Activated naive CD8-positive, alpha-beta T cell treated with anti-CD3 and anti-CD28 coated beads, Interleukin-2, amount 10 ng/mL, durations not matched to agents 7 days and 5 days (primary cell): ENCODE results near the gene NOX1. TPM values are rescaled to one million over a fixed set of nuclear protein-coding genes. Genes with fewer than 3 reads are reported as not detected.
"Not testable (repeated sequence)": the region's sequence is repeated elsewhere in the genome, so short reads cannot be mapped to it uniquely, and the experiment has no call there.

Source experiments
- ATAC-seq: fragments of 150-1000 bp; cut with Tn5 transposase; one replicate; pipeline ENCODE4 v1.10.0; 2021; ENCODE audit warnings: low read depth, moderate library complexity
- POLR2A ChIA-PET: fragments of 350-600 bp; sonication (Branson Sonifier 250); formaldehyde crosslinking; loops from one replicate; lab custom pipeline; 2021; ENCODE audit warnings: antibody characterized with exemption; lab: Charles Lee
- DNase-seq: peaks from one replicate; pipeline ENCODE4 v3.0.0; 2021
- H3K27ac Mint-ChIP-seq: one replicate; pipeline ENCODE4 v1.8.0; 2022; ENCODE audit warnings: mild to moderate bottlenecking, mixed read lengths
- H3K27me3 Mint-ChIP-seq: one replicate; pipeline ENCODE4 v1.8.0; 2022; ENCODE audit warnings: mild to moderate bottlenecking, moderate library complexity, mixed read lengths
- H3K36me3 Mint-ChIP-seq: one replicate; pipeline ENCODE4 v1.8.0; 2021; ENCODE audit warnings: mild to moderate bottlenecking, mixed read lengths
- H3K4me1 Mint-ChIP-seq: one replicate; pipeline ENCODE4 v1.8.0; 2021; ENCODE audit warnings: mixed read lengths
- H3K4me3 Mint-ChIP-seq: one replicate; pipeline ENCODE4 v1.8.0; 2022; ENCODE audit warnings: mild to moderate bottlenecking, moderate library complexity, mixed read lengths
- H3K9me3 Mint-ChIP-seq: one replicate; pipeline ENCODE4 v1.8.0; 2021; ENCODE audit warnings: mixed read lengths
- total RNA-seq, 2 experiments: library from RNA; stranded (reverse); gene quantifications; one replicate each; pipeline ENCODE4 v1.2.3, GENCODE V29; 2021

Gene NOX1
- total RNA-seq, 2 experiments from 2014 or later = not detected

- no peaks in the 10 kb centered on the region for H3K9me3 Mint-ChIP-seq
- POLR2A ChIA-PET = no interaction called here
- no peak overlapping the region for H3K27ac Mint-ChIP-seq
- no peak for DNase-seq
- no peaks in the 10 kb centered on the region for H3K36me3 Mint-ChIP-seq
- no peaks in the 10 kb centered on the region for H3K4me1 Mint-ChIP-seq
- no peak for ATAC-seq
- H3K4me3 Mint-ChIP-seq = no peak overlapping the region
- H3K27me3 Mint-ChIP-seq = peaks cover 8% of the 10 kb centered on the region
These were observed 10.8 kb downstream of the NOX1 start for GRCh38 chrX:100863326-100863864.

- no peaks in the 10 kb centered on the region for H3K27me3 Mint-ChIP-seq
- no peaks in the 10 kb centered on the region for H3K9me3 Mint-ChIP-seq
- H3K36me3 Mint-ChIP-seq = peaks cover 3% of the 10 kb centered on the region
- H3K4me3 Mint-ChIP-seq = no peak overlapping the region
- ATAC-seq (no peak), DNase-seq (no peak)
- POLR2A ChIA-PET = no interaction called here
- H3K27ac Mint-ChIP-seq = no peak overlapping the region
- no peaks in the 10 kb centered on the region for H3K4me1 Mint-ChIP-seq
These were observed 21.3 kb downstream of the NOX1 start for GRCh38 chrX:100852810-100853209.

DNA sequence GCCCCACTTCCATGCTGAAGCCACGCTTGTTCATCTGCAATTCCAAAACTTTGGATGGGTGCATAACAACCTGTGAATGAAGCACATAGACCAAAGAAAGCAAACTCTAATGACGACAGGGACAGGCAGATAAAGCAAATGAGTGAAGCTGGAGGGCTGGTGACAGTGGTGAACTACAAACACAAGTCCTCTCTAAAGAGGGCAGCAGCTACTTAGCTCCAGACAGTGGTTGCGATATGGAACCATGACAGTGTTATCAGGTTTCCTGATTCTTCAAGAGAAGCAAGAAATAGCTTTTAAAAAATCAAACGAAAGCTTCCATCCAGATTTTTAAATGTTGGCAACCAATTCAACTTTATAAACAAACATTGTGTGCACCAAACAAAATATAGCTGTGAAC, 23.8 kb downstream of the NOX1 start:
- Mint-ChIP-seq H3K27me3 (no peaks in the 10 kb centered on the region), H3K36me3 (peaks cover 1% of the 10 kb centered on the region), H3K4me3 (no peak overlapping the region), H3K27ac (no peak overlapping the region), H3K4me1 (no peaks in the 10 kb centered on the region), H3K9me3 (no peaks in the 10 kb centered on the region)
- no peak for ATAC-seq
- POLR2A ChIA-PET = no interaction called here
- no peak for DNase-seq

GRCh38 chrX:100831219-100831946, 42.8 kb downstream of the NOX1 start:
- POLR2A ChIA-PET = no interaction called here
- no peak overlapping the region for H3K4me3 Mint-ChIP-seq

GRCh38 chrX:100830547-100830946, 43.6 kb downstream of the NOX1 start:
- Mint-ChIP-seq H3K4me1 (peaks cover 13% of the 10 kb centered on the region), H3K4me3 (peak overlapping the region; percentile 63), H3K27ac (peak overlapping the region; percentile 90), H3K27me3 (no peaks in the 10 kb centered on the region), H3K36me3 (peaks cover 32% of the 10 kb centered on the region), H3K9me3 (no peaks in the 10 kb centered on the region)
- POLR2A ChIA-PET = interaction anchor here (1.9 kb wide), 1 partner anchor 10 kb away, joined by 11 read pairs; the partner anchor contains the start of gene CSTF2
- ATAC-seq (no peak), DNase-seq (no peak)

More at GRCh38 chrX:100831219-100831946, 42.8 kb downstream of the NOX1 start:
- peaks cover 13% of the 10 kb centered on the region for H3K4me1 Mint-ChIP-seq
- H3K9me3 Mint-ChIP-seq = no peaks in the 10 kb centered on the region
- peaks cover 30% of the 10 kb centered on the region for H3K36me3 Mint-ChIP-seq
- no peak for DNase-seq
- H3K27ac Mint-ChIP-seq = no peak overlapping the region
- ATAC-seq = no peak
- H3K27me3 Mint-ChIP-seq = no peaks in the 10 kb centered on the region

- no peaks in the 10 kb centered on the region for H3K27me3 Mint-ChIP-seq
- DNase-seq (no peak), ATAC-seq (no peak)
- peak overlapping the region; percentile 65 for H3K4me3 Mint-ChIP-seq
- peaks cover 13% of the 10 kb centered on the region for H3K4me1 Mint-ChIP-seq
- H3K36me3 Mint-ChIP-seq = peaks cover 32% of the 10 kb centered on the region
- POLR2A ChIA-PET = interaction anchor here (1.9 kb wide), 1 partner anchor 10 kb away, joined by 11 read pairs; the partner anchor contains the start of gene CSTF2
- peak overlapping the region; percentile 90 for H3K27ac Mint-ChIP-seq
- H3K9me3 Mint-ChIP-seq = no peaks in the 10 kb centered on the region
These were observed 44.0 kb downstream of the NOX1 start for GRCh38 chrX:100830143-100830542.

GRCh38 chrX:100829730-100830129, 44.4 kb downstream of the NOX1 start:
- Mint-ChIP-seq H3K9me3 (no peaks in the 10 kb centered on the region), H3K36me3 (peaks cover 32% of the 10 kb centered on the region), H3K27ac (peak overlapping the region; percentile 90), H3K4me3 (peak overlapping the region; percentile 65), H3K4me1 (peaks cover 13% of the 10 kb centered on the region), H3K27me3 (no peaks in the 10 kb centered on the region)
- ATAC-seq (peak; percentile 91), DNase-seq (no peak)
- POLR2A ChIA-PET = interaction anchor here (1.9 kb wide), 1 partner anchor 9 kb away, joined by 11 read pairs; the partner anchor contains the start of gene CSTF2

DNA sequence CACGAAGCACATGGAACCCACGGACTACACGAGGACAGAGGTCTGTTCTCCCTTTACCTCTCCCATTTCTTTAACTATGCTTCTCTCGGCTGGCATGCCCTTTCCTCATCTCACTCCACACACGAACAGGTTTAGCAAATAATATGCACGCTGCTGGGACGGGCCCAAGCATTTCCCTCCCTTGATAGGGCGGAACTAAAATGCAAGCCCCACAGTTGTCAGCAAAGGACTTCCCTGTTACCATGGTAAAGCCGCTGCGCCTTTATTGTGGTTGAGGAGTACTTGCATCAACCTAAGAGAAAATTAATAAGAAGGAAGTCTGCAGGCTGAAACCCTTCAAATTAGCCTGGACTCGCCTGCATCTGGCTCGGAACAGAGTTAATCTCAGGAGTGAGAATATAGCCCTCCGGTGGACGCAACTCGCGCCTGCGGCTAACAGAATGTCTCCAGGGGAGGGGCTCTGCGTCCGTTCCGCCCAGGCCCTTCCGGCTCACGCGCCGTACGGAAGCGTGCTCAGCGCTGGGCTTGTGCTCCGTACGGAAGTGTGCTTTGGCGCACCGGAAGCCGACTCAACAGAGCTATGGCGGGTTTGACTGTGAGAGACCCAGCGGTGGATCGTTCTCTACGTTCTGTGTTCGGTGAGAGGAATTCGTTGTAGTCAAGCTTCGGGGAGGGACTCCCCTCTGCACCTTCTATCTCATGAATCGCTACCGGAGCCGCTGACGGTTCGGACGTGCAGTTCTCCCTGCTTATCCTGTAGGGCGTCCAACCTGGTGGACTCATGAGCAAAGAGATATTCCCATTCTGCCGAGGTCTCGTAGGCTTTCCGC, 54.1 kb downstream of the NOX1 start, which contains the start of gene CSTF2:
Gene CSTF2 (plus strand): TSS at position 555 of the 830 bp plus-strand sequence. CDS start 26 bp downstream, at position 581.
- Mint-ChIP-seq H3K27ac (peak within 1 kb of the TSS; percentile 91), H3K36me3 (peaks cover 3% of the 10 kb centered on the region), H3K4me1 (peaks cover 4% of the 10 kb centered on the region), H3K4me3 (peak within 1 kb of the TSS; percentile 93), H3K9me3 (no peaks in the 10 kb centered on the region), H3K27me3 (peaks cover 5% of the 10 kb centered on the region)
- DNase-seq = peak; percentile 77
- POLR2A ChIA-PET = interaction anchor here (0.6 to 1.3 kb wide), 2 partner anchors 10 to 1899 kb away, joined by 3 to 11 read pairs; no protein-coding TSS in a partner anchor
- ATAC-seq = peak; percentile 96

- peaks cover 7% of the 10 kb centered on the region for H3K27me3 Mint-ChIP-seq
- DNase-seq = no peak
- POLR2A ChIA-PET = no interaction called here
- no peak for ATAC-seq
- H3K4me1 Mint-ChIP-seq = peaks cover 4% of the 10 kb centered on the region
- peak overlapping the region; percentile 93 for H3K4me3 Mint-ChIP-seq
- no peaks in the 10 kb centered on the region for H3K9me3 Mint-ChIP-seq
- H3K36me3 Mint-ChIP-seq = peaks cover 3% of the 10 kb centered on the region
- H3K27ac Mint-ChIP-seq = peak overlapping the region; percentile 91
These were observed 54.7 kb downstream of the NOX1 start for GRCh38 chrX:100819534-100819836.

GRCh38 chrX:100817340-100817739, 56.8 kb downstream of the NOX1 start:
- Mint-ChIP-seq H3K27me3 (peaks cover 7% of the 10 kb centered on the region), H3K9me3 (no peaks in the 10 kb centered on the region), H3K36me3 (peaks cover 3% of the 10 kb centered on the region), H3K27ac (no peak overlapping the region), H3K4me1 (peaks cover 4% of the 10 kb centered on the region), H3K4me3 (no peak overlapping the region)
- DNase-seq (no peak), ATAC-seq (no peak)
- POLR2A ChIA-PET = no interaction called here

- H3K36me3 Mint-ChIP-seq = no peaks in the 10 kb centered on the region
- H3K4me3 Mint-ChIP-seq = no peak overlapping the region
- no peak for DNase-seq
- POLR2A ChIA-PET = no interaction called here
- no peaks in the 10 kb centered on the region for H3K9me3 Mint-ChIP-seq
- no peak overlapping the region for H3K27ac Mint-ChIP-seq
- H3K4me1 Mint-ChIP-seq = no peaks in the 10 kb centered on the region
- ATAC-seq = no peak
- peaks cover 21% of the 10 kb centered on the region for H3K27me3 Mint-ChIP-seq
These were observed 61.7 kb downstream of the NOX1 start for GRCh38 chrX:100812216-100813158.

- not testable (repeated sequence) for H3K9me3 Mint-ChIP-seq, DNase-seq, H3K4me1 Mint-ChIP-seq, H3K4me3 Mint-ChIP-seq, H3K27ac Mint-ChIP-seq, ATAC-seq, H3K36me3 Mint-ChIP-seq
- peaks cover 18% of the 10 kb centered on the region for H3K27me3 Mint-ChIP-seq
- POLR2A ChIA-PET = interaction anchor here (0.6 kb wide), 1 partner anchor 437 kb away, joined by 7 read pairs; no protein-coding TSS in a partner anchor
These were observed 65.9 kb downstream of the NOX1 start for GRCh38 chrX:100808265-100808664.
